Islet of Langerhans (tissue), 1 donor: ENCODE measurements around the gene MICAL1.
"Not testable (repeated sequence)": the region's sequence is repeated elsewhere in the genome, so short reads cannot be mapped to it uniquely, and the experiment has no call there.

Experiments
- FAIRE-seq: peaks from one replicate; lab custom pipeline; 2011; peaks lifted over from hg19 to GRCh38; lab: Jason Lieb, UNC

MICAL1 gene

GRCh38 chr6:109477725-109478124 is 22.2 kb upstream of the MICAL1 start:
- FAIRE-seq: no peak

- FAIRE-seq: no peak
Observed at GRCh38 chr6:109477184-109477583, 21.6 kb upstream of the MICAL1 start.

- no peak for FAIRE-seq
Observed at GRCh38 chr6:109475625-109476024, 20.1 kb upstream of the MICAL1 start.

GRCh38 chr6:109474995-109475394 is 19.4 kb upstream of the MICAL1 start:
- FAIRE-seq: no peak

GRCh38 chr6:109473120-109473519 is 17.5 kb upstream of the MICAL1 start:
- FAIRE-seq: no peak

DNA sequence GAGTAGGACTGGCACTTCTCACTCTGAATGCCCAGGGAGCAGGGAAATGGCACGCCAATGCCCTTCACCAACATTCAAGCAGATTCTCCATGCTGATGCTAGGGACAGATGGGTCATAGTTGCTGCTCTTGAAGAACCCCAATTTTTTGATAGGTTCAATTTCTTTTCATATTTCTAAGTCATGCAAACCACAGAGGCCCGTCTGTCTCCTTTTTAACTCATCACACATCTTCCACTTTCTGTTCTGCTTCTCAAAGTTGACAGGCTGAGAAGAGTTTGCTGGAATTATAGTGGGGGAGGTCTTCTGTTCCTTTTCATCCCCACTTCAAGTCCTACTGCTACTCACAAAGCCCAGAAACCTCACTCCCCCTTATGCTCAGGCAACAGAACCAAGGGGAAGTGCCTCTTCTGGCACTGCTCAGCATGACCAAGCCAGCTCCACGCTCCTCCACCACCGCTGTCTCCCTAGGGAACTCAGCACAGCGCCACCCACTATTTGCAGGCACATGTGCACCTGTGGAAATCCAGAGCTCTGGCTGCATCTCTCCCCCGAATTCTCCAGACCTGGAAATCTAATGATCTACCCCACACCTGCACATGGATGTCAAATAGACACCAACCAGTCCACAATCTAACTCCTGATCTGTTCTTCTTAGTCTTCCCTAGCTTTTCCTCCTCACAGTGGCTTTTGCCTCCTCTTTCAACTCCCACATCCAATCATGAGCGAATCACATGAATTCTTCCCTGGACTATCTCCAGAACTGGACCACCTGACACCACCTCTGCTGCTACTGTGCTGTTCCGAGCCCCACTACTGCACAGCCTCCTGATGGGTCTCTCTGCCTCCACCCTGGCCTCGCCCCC is 16.8 kb upstream of the MICAL1 start:
- no peak for FAIRE-seq

- FAIRE-seq: no peak
Observed at GRCh38 chr6:109471105-109471810, 15.7 kb upstream of the MICAL1 start.

GRCh38 chr6:109469591-109470189 is 14.1 kb upstream of the MICAL1 start:
- no peak for FAIRE-seq

- no peak for FAIRE-seq
Observed at GRCh38 chr6:109467696-109468095, 12.1 kb upstream of the MICAL1 start.

GRCh38 chr6:109466212-109466923 is 10.8 kb upstream of the MICAL1 start:
- peak; percentile 62 for FAIRE-seq

DNA sequence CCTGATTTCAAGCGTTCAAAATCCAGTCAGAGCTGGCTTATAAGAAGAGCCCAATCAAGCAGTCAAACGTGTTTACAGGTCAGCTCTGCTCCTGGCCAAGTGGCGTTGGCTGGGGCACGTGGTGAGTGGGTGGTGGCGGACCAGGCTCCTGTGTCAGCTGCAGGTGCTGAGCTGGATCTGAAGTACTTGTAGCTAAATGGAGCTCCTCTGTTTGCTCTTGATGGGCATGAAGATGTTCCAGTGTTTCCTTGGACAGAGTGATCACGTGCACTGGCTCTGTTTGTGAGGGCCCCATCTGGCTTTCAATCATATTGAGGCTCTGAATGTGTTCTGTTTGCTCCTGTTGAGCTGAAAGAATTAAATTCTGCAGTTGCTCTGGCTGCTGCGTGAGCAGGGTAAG is 10.2 kb upstream of the MICAL1 start:
- FAIRE-seq: peak; percentile 99

DNA sequence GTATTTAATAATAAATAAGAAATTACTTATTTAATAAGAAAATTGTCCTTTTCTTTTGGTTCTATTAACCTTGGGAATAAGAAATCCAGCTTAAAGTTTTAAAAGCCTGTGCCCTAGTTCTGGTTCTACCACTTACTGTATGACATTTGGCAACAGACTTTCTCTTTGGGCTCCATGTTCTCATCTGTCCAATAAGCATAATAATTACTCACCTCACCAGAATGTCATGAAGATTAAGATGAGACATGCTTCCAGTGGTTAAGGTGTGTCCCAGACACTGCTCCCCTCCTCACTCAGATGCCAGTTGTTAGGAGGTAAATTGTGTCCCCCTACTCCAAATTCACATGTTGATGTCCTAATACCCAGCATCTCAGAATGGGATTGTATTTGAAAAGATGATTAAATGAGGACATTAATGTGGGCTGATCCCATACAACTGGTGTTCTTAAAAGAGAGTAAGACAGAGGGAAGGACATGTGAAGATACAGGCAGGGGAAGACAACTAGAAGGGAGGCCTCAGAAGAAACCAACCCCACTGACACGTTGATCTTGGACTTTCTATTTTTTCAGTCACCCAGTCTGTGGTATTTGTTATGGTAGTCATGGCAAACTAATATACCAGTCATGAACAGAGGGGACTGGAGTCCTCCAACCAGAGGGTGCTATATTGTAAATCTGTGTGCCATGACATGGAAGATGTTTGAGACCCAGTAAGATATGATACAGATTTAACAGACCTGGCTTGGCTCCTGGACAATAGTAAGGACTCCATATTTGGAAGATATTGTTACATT is 6.4 kb upstream of the MICAL1 start:
- FAIRE-seq: no peak

DNA sequence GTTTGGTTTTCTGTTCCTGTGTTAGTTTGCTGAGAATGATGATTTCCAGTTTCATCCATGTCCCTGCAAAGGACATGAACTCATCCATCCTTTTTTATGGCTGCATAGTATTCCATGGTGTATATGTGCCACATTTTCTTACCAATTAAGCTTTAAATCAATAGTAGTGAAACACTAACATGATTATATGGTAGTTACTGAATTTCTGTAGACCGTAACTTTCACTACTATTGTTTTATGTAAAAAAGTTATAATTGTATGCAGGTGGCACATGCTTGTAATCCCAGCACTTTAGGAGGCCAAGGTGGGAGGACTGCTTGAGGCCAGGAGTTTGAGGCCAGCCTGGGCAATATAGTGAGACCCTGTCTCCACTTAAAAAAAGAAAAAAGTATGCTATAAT is 5.6 kb upstream of the MICAL1 start:
- not testable (repeated sequence) for FAIRE-seq

GRCh38 chr6:109460161-109460829 is 4.7 kb upstream of the MICAL1 start:
- peak; percentile 91 for FAIRE-seq

DNA sequence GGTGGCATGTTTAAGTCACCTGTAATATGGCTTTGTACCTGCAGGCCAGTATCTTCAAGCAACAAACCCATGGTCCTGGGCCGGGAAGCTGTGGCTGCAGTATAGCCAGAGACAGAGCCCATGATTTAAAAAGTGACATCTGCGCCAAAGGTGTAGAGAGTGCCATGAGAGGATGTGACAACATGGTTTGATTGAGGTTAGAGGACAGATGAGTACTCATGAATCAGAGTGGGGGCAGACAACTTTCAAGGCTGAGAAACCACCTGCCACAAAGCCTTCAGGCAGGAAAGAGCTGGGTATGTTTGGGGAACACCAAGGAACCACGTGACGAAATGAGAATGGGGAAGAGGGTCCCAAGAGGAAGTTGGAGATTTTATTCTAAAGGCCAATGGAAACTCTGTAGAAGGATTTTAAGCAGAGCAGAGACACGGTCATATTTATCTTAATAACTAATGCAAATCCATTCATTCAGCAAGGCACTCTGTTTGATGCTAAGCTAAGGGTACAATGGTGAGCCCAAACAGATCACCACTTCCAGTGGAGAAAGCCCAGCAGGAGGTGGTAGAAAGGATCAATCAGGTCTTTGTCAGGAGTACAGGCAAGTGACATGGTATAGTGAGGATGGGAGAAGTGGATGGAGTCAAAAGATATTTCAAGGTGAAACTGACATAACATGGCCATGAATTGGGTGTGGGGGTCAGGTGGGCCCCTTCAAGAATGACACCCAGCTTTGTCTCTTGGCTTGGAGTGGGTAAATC is 3.4 kb upstream of the MICAL1 start:
- no peak for FAIRE-seq

- FAIRE-seq: no peak
Observed at GRCh38 chr6:109457562-109457996, 2.0 kb upstream of the MICAL1 start.

GRCh38 chr6:109456710-109457561 is 1.4 kb upstream of the MICAL1 start:
- no peak for FAIRE-seq

GRCh38 chr6:109456111-109456583 is 575 bp upstream of the MICAL1 start:
- FAIRE-seq: no peak
